WTC11 (cell line): ENCODE results near the gene SCN4A. TPM values are rescaled to one million over a fixed set of nuclear protein-coding genes. Genes with fewer than 3 reads are reported as not detected.

Source experiments
- ATAC-seq: fragments of 200-7000 bp; cut with Tn5 transposase; 2 replicates; pipeline ENCODE4 v1.10.0; 2021; ENCODE audit warnings: mild to moderate bottlenecking, moderate library complexity
- CTCF ChIA-PET: fragments of 300-600 bp; sonication (Branson Sonifier 250); formaldehyde crosslinking; loops from one replicate; lab custom pipeline; 2021; ENCODE audit warnings: antibody characterized with exemption; lab: Charles Lee
- POLR2A ChIA-PET: fragments of 350-600 bp; sonication (Branson Sonifier 250); formaldehyde crosslinking; loops from one replicate; lab custom pipeline; 2021; ENCODE audit warnings: antibody characterized with exemption; lab: Charles Lee
- DNase-seq: peaks from one replicate; pipeline ENCODE4 v3.0.0; 2021; ENCODE audit warnings: low spot score
- H3K27ac Mint-ChIP-seq: 2 replicates; pipeline ENCODE4 v1.8.0; 2021; ENCODE audit warnings: mixed read lengths
- H3K27me3 Mint-ChIP-seq: 2 replicates; pipeline ENCODE4 v1.8.0; 2021; ENCODE audit warnings: low read depth, mild to moderate bottlenecking, moderate library complexity, mixed read lengths
- H3K36me3 Mint-ChIP-seq: 2 replicates; pipeline ENCODE4 v1.8.0; 2021; ENCODE audit warnings: mixed read lengths
- H3K4me1 Mint-ChIP-seq: 2 replicates; pipeline ENCODE4 v1.8.0; 2022; ENCODE audit warnings: mixed read lengths
- H3K4me3 Mint-ChIP-seq: 2 replicates; pipeline ENCODE4 v1.8.0; 2021; ENCODE audit warnings: mild to moderate bottlenecking, moderate library complexity, mixed read lengths
- H3K9me3 Mint-ChIP-seq: 2 replicates; pipeline ENCODE4 v1.8.0; 2021; ENCODE audit warnings: mixed read lengths
- ATF3 ChIP-seq: sonication (generic); formaldehyde crosslinking; conservative IDR thresholded peaks from 2 replicates; pipeline ENCODE4 v1.8.1; 2022; ENCODE audit warnings: mild to moderate bottlenecking, missing genetic modification reagents
- ATF6 ChIP-seq: sonication (generic); formaldehyde crosslinking; IDR thresholded peaks from 2 replicates; pipeline ENCODE4 v1.8.1; 2023; ENCODE audit warnings: mild to moderate bottlenecking, missing genetic modification reagents
- CREB1 ChIP-seq: sonication (generic); formaldehyde crosslinking; IDR thresholded peaks from 2 replicates; pipeline ENCODE4 v1.8.0; 2023; ENCODE audit warnings: mild to moderate bottlenecking, missing genetic modification reagents
- E2F5 ChIP-seq: sonication (generic); formaldehyde crosslinking; IDR thresholded peaks from 2 replicates; pipeline ENCODE4 v1.8.1; 2022; ENCODE audit warnings: mild to moderate bottlenecking, moderate library complexity, missing genetic modification reagents
- ETV6 ChIP-seq: sonication (generic); formaldehyde crosslinking; IDR thresholded peaks from 2 replicates; pipeline ENCODE4 v1.8.1; 2022; ENCODE audit warnings: mild to moderate bottlenecking, missing genetic modification reagents
- FOXJ3 ChIP-seq: sonication (generic); formaldehyde crosslinking; IDR thresholded peaks from 2 replicates; pipeline ENCODE4 v1.9.0; 2021; ENCODE audit warnings: missing genetic modification reagents, mild to moderate bottlenecking, borderline replicate concordance
- FOXP4 ChIP-seq: sonication (generic); formaldehyde crosslinking; IDR thresholded peaks from 2 replicates; pipeline ENCODE4 v1.8.0; 2022; ENCODE audit warnings: mild to moderate bottlenecking, missing genetic modification reagents
- GTF2I ChIP-seq: fragments of 250-450 bp; sonication (Bioruptor Pico); conservative IDR thresholded peaks from 2 replicates; pipeline ENCODE4 v1.4.0; 2021; ENCODE audit warnings: mild to moderate bottlenecking
- MAX ChIP-seq: sonication (generic); formaldehyde crosslinking; IDR thresholded peaks from 2 replicates; pipeline ENCODE4 v1.8.0; 2022; ENCODE audit warnings: mild to moderate bottlenecking, missing genetic modification reagents
- NFATC4 ChIP-seq: fragments of 250-450 bp; sonication (Bioruptor Pico); IDR thresholded peaks from 2 replicates; pipeline ENCODE4 v1.9.0; 2021; ENCODE audit warnings: mild to moderate bottlenecking
- PRDM15 ChIP-seq: sonication (generic); formaldehyde crosslinking; IDR thresholded peaks from 2 replicates; pipeline ENCODE4 v1.8.0; 2022; ENCODE audit warnings: missing genetic modification reagents
- SMAD4 ChIP-seq: sonication (generic); formaldehyde crosslinking; IDR thresholded peaks from 2 replicates; pipeline ENCODE4 v1.8.0; 2022; ENCODE audit warnings: mild to moderate bottlenecking, missing genetic modification reagents
- USF1 ChIP-seq: sonication (generic); formaldehyde crosslinking; IDR thresholded peaks from 2 replicates; pipeline ENCODE4 v1.8.0; 2022; ENCODE audit warnings: mild to moderate bottlenecking, missing genetic modification reagents
- ZNF121 ChIP-seq: sonication (generic); formaldehyde crosslinking; IDR thresholded peaks from 2 replicates; pipeline ENCODE4 v1.8.0; 2023; ENCODE audit warnings: missing genetic modification reagents
- ZNF219 ChIP-seq: sonication (generic); formaldehyde crosslinking; IDR thresholded peaks from 2 replicates; pipeline ENCODE4 v1.8.0; 2023; ENCODE audit warnings: missing genetic modification reagents, mild to moderate bottlenecking, borderline replicate concordance
- ZNF232 ChIP-seq: sonication (generic); formaldehyde crosslinking; IDR thresholded peaks from 2 replicates; pipeline ENCODE4 v1.8.0; 2022; ENCODE audit warnings: mild to moderate bottlenecking, missing genetic modification reagents
- ZSCAN18 ChIP-seq: fragments of 250-450 bp; sonication (Bioruptor Pico); IDR thresholded peaks from 2 replicates; pipeline ENCODE4 v2.1.2; 2022; ENCODE audit warnings: mild to moderate bottlenecking, moderate library complexity
- total RNA-seq: library from RNA; stranded (reverse); gene quantifications from 3 replicates; pipeline ENCODE4 v1.2.3, GENCODE V29; 2021

SCN4A gene
- total RNA-seq, 1 experiment from 2014 or later = 5.8 TPM

GRCh38 chr17:63939884-63940283 is 32.8 kb downstream of the SCN4A start (continued):
- TF ChIP-seq USF1 (CRISPR knock-in tag) = no peak
- TF ChIP-seq PRDM15 (CRISPR knock-in tag) = no peak
- TF ChIP-seq GTF2I (CRISPR knock-in tag) = no peak
- TF ChIP-seq FOXJ3 (CRISPR knock-in tag) = no peak

GRCh38 chr17:63939401-63939800 is 33.3 kb downstream of the SCN4A start:
- ChIA-PET CTCF (interaction anchor here (0.9 to 4.8 kb wide), 8 partner anchors 10 to 194 kb away, joined by 3 to 38 read pairs (median 4); partner anchors contain the start of genes CSHL1 and GH1), POLR2A (interaction anchor here (1.0 kb wide), 1 partner anchor 22 kb away, joined by 3 read pairs; no protein-coding TSS in a partner anchor)
- Mint-ChIP-seq H3K36me3 (no peaks in the 10 kb centered on the region; the same call in 1 of the 2 replicates), H3K4me3 (no peak overlapping the region), H3K27ac (no peak overlapping the region), H3K27me3 (no peaks in the 10 kb centered on the region; the same call in 1 of the 2 replicates), H3K9me3 (no peaks in the 10 kb centered on the region), H3K4me1 (peaks cover 5% of the 10 kb centered on the region)
- DNase-seq = no peak
- TF ChIP-seq ZNF232 (CRISPR knock-in tag) = no peak
- TF ChIP-seq CREB1 = no peak
- no peak for TF ChIP-seq FOXP4
- TF ChIP-seq E2F5 (CRISPR knock-in tag) = no peak
- TF ChIP-seq SMAD4 (CRISPR knock-in tag) = no peak
- TF ChIP-seq ATF3 (CRISPR knock-in tag) = no peak
- TF ChIP-seq ZNF121 (CRISPR knock-in tag) = no peak
- TF ChIP-seq MAX = no peak
- no peak for ATAC-seq

- ChIA-PET POLR2A (no interaction called here), CTCF (interaction anchor here (0.7 to 2.3 kb wide), 9 partner anchors 8 to 299 kb away, joined by 3 to 19 read pairs (median 4); partner anchors contain the start of gene GH1)
- Mint-ChIP-seq H3K27me3 (no peaks in the 10 kb centered on the region; the same call in 1 of the 2 replicates), H3K36me3 (no peaks in the 10 kb centered on the region; the same call in 1 of the 2 replicates), H3K9me3 (no peaks in the 10 kb centered on the region), H3K4me1 (peaks cover 5% of the 10 kb centered on the region), H3K27ac (no peak overlapping the region), H3K4me3 (no peak overlapping the region)
- DNase-seq (no peak), ATAC-seq (no peak)
- TF ChIP-seq ETV6 (CRISPR knock-in tag) = no peak
- TF ChIP-seq ZNF219 (CRISPR knock-in tag) = no peak
- no peak for TF ChIP-seq ZSCAN18 (CRISPR knock-in tag)
- no peak for TF ChIP-seq NFATC4 (CRISPR knock-in tag)
- TF ChIP-seq ATF6 = no peak
- TF ChIP-seq ZNF121 (CRISPR knock-in tag) = no peak
- TF ChIP-seq PRDM15 (CRISPR knock-in tag) = no peak
Measured at GRCh38 chr17:63937920-63938319, 34.8 kb downstream of the SCN4A start.
